ENCODE data around the gene SNX13. TPM values are rescaled to one million over a fixed set of nuclear protein-coding genes. Genes with fewer than 3 reads are reported as not detected.
"Not testable (repeated sequence)": the region's sequence is repeated elsewhere in the genome, so short reads cannot be mapped to it uniquely, and the experiment has no call there.

The SNX13 gene
- total RNA-seq, 1 experiment from 2014 or later = 41.8 TPM

DNA sequence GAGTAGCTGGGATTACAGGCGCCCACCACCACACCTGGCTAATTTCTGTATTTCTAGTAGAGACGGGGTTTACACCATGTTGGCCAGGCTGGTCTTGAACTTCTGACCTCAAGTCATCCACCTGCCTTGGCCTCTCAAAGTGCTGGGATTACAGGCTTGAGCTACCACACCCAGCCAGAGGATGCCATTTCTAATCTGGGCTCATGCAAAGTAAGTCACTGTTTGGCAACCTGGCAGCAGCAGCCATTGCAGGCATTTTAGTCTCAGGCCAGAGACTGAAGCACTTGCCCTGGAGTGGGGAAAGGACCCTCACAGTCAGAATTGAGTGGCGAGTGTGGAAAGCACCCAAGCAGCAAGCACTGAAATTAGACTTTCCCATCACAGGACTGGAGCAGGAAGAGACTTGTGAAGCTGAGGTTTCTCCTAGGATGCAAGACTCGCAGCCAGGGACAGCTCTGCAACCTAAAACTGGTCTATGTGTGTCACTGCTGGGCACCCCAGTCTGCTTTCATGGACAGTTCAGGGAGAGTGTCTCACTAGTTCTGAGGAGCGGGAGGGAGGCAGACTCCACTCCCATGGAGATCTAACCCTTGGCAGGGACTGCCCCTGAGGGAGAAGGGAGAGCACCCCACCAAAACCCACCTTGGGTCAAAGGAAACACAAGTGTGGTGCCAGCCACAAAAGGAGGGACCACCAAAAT is 27.6 kb downstream of the SNX13 start:
- TF ChIP-seq, protein P1, sequence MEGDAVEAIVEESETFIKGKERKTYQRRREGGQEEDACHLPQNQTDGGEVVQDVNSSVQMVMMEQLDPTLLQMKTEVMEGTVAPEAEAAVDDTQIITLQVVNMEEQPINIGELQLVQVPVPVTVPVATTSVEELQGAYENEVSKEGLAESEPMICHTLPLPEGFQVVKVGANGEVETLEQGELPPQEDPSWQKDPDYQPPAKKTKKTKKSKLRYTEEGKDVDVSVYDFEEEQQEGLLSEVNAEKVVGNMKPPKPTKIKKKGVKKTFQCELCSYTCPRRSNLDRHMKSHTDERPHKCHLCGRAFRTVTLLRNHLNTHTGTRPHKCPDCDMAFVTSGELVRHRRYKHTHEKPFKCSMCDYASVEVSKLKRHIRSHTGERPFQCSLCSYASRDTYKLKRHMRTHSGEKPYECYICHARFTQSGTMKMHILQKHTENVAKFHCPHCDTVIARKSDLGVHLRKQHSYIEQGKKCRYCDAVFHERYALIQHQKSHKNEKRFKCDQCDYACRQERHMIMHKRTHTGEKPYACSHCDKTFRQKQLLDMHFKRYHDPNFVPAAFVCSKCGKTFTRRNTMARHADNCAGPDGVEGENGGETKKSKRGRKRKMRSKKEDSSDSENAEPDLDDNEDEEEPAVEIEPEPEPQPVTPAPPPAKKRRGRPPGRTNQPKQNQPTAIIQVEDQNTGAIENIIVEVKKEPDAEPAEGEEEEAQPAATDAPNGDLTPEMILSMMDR (IDR thresholded peaks at IDR 0.05; ENCODE audit: insufficient read depth in 1 of 2, low read depth in 1 of 2, low read length in 1 of 2, severe bottlenecking in 1 of 2, unreplicated experiment in 1 of 2) = no peak
- H3K4me1 Mint-ChIP-seq (ENCODE audit: low read depth, unreplicated experiment) = peaks cover 10% of the 10 kb centered on the region
- Histone ChIP-seq H3K27me3 (replicated peaks; ENCODE audit: control insufficient read depth, insufficient read depth, low read length) (no peaks in the 10 kb centered on the region), H3K4me3 (ENCODE audit: low read depth, low read length) (no peak overlapping the region), H3K36me3 (ENCODE audit: control insufficient read depth, insufficient read depth, low read length) (no peaks in the 10 kb centered on the region), H3K4me1 (peaks cover 14% of the 10 kb centered on the region), H3K9me3 (peaks cover 8% of the 10 kb centered on the region; the same call in 1 of the 2 replicates)
- no peak for DNase-seq
- ChIA-PET POLR2A (no interaction called here), CTCF (no interaction called here)
- H3K27ac Mint-ChIP-seq (ENCODE audit: unreplicated experiment) = no peak overlapping the region
- no peaks in the 10 kb centered on the region for H3K27me3 Mint-ChIP-seq (ENCODE audit: insufficient read depth, unreplicated experiment)
- peaks cover 15% of the 10 kb centered on the region for H3K9me3 Mint-ChIP-seq (ENCODE audit: unreplicated experiment)
- no TSS peak for BruUV-seq (replicated peaks)
- intact Hi-C loops (cut with micrococcal nuclease; ENCODE audit: unreplicated experiment) = no loop called here
- no peak overlapping the region for H3K4me3 Mint-ChIP-seq (ENCODE audit: unreplicated experiment)
- H3K36me3 Mint-ChIP-seq (ENCODE audit: insufficient read depth, unreplicated experiment) = peaks cover 4% of the 10 kb centered on the region

DNA sequence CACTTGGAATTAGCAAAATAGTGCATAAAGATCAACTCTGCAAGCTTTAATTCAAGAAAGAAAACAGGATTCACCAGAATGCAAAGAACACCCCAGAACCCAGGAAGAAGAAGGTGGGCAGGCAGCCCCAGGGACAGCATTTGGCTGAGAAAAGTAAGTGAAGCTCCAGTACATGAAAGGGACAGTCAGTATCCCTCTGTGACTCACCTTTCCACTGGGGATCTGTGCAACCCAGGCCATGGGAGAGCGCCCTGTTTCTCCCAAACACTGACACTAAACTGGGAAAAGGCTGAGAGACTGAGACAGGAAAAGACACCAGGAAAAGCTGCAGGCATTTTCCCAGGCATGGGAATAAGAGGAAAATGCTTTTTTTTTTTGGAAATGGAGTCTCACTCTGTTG is 28.2 kb downstream of the SNX13 start:
- Mint-ChIP-seq H3K27me3 (ENCODE audit: insufficient read depth, unreplicated experiment) (no peaks in the 10 kb centered on the region), H3K4me1 (ENCODE audit: low read depth, unreplicated experiment) (peaks cover 10% of the 10 kb centered on the region), H3K27ac (ENCODE audit: unreplicated experiment) (no peak overlapping the region), H3K4me3 (ENCODE audit: unreplicated experiment) (no peak overlapping the region), H3K9me3 (ENCODE audit: unreplicated experiment) (peaks cover 15% of the 10 kb centered on the region), H3K36me3 (ENCODE audit: insufficient read depth, unreplicated experiment) (peaks cover 4% of the 10 kb centered on the region)
- Histone ChIP-seq H3K4me3 (ENCODE audit: low read depth, low read length) (no peak overlapping the region), H3K4me1 (peaks cover 14% of the 10 kb centered on the region), H3K36me3 (ENCODE audit: control insufficient read depth, insufficient read depth, low read length) (no peaks in the 10 kb centered on the region), H3K27me3 (replicated peaks; ENCODE audit: control insufficient read depth, insufficient read depth, low read length) (no peaks in the 10 kb centered on the region), H3K9me3 (peaks cover 5% of the 10 kb centered on the region; the same call in 1 of the 2 replicates)
- TF ChIP-seq, protein P1 (IDR thresholded peaks at IDR 0.05; ENCODE audit: insufficient read depth in 1 of 2, low read depth in 1 of 2, low read length in 1 of 2, severe bottlenecking in 1 of 2, unreplicated experiment in 1 of 2) = no peak
- CTCF ChIA-PET = no interaction called here
- intact Hi-C loops (cut with micrococcal nuclease; ENCODE audit: unreplicated experiment) = no loop called here
- DNase-seq = no peak
- no TSS peak for BruUV-seq (replicated peaks)
- POLR2A ChIA-PET = no interaction called here

DNA sequence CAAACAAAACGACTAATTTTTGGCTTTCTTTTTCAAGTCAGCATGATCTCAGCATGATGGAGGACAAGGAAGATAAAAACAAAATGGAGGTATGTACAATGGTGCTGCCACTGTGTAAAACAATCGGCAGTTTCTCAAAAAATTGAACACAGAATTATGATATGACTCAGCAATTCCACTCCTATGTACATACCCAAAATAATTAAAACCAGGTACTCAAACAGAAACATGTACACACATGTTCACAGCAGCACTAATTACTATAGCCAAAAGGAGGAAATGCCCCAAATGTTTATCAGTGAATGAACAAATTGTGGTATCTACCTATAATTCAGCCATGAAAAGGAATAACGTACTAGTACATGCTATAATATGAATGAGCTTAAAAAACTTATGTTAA is 29.9 kb downstream of the SNX13 start:
- POLR2A ChIA-PET = interaction anchor here (0.6 kb wide), 1 partner anchor 26 kb away, joined by 3 read pairs; no protein-coding TSS in a partner anchor
- DNase-seq = no peak
- Mint-ChIP-seq H3K27ac (ENCODE audit: unreplicated experiment) (no peak overlapping the region), H3K4me3 (ENCODE audit: unreplicated experiment) (no peak overlapping the region), H3K4me1 (ENCODE audit: low read depth, unreplicated experiment) (peaks cover 10% of the 10 kb centered on the region), H3K9me3 (ENCODE audit: unreplicated experiment) (peaks cover 15% of the 10 kb centered on the region), H3K27me3 (ENCODE audit: insufficient read depth, unreplicated experiment) (no peaks in the 10 kb centered on the region), H3K36me3 (ENCODE audit: insufficient read depth, unreplicated experiment) (peaks cover 4% of the 10 kb centered on the region)
- Histone ChIP-seq H3K4me3 (ENCODE audit: low read depth, low read length) (no peak overlapping the region), H3K4me1 (peaks cover 14% of the 10 kb centered on the region), H3K36me3 (ENCODE audit: control insufficient read depth, insufficient read depth, low read length) (no peaks in the 10 kb centered on the region), H3K9me3 (no peaks in the 10 kb centered on the region), H3K27me3 (replicated peaks; ENCODE audit: control insufficient read depth, insufficient read depth, low read length) (no peaks in the 10 kb centered on the region)
- TF ChIP-seq, protein P1 (IDR thresholded peaks at IDR 0.05; ENCODE audit: insufficient read depth in 1 of 2, low read depth in 1 of 2, low read length in 1 of 2, severe bottlenecking in 1 of 2, unreplicated experiment in 1 of 2) = no peak
- CTCF ChIA-PET = no interaction called here
- no TSS peak for BruUV-seq (replicated peaks)
- intact Hi-C loops (cut with micrococcal nuclease; ENCODE audit: unreplicated experiment) = no loop called here

DNA sequence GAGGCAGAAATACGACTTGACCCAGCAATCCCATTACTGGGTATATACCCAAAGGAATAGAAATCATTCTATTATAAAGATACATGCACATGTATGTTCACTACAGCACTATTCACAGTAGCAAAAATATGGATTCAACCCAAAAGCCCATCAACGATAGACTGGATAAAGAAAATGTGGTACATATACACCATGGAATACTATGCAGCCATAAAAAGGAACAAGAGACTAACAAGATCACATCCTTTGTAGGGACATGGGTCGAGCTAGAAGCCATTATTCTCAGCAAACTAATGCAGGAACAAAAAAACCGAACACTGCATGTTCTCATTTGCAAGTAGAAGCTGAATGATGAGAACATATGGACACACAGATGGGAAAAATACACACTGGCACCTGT is 31.0 kb downstream of the SNX13 start:
- H3K4me3 ChIP-seq (ENCODE audit: low read depth, low read length); POLR2A ChIA-PET; H3K36me3 Mint-ChIP-seq (ENCODE audit: insufficient read depth, unreplicated experiment); BruUV-seq (replicated peaks); intact Hi-C loops (cut with micrococcal nuclease; ENCODE audit: unreplicated experiment); DNase-seq; H3K27me3 Mint-ChIP-seq (ENCODE audit: insufficient read depth, unreplicated experiment); H3K36me3 ChIP-seq (ENCODE audit: control insufficient read depth, insufficient read depth, low read length); H3K27me3 ChIP-seq (replicated peaks; ENCODE audit: control insufficient read depth, insufficient read depth, low read length); H3K4me1 ChIP-seq; H3K27ac Mint-ChIP-seq (ENCODE audit: unreplicated experiment); H3K4me1 Mint-ChIP-seq (ENCODE audit: low read depth, unreplicated experiment); H3K4me3 Mint-ChIP-seq (ENCODE audit: unreplicated experiment); H3K9me3 ChIP-seq; CTCF ChIA-PET: not testable (repeated sequence)
- H3K9me3 Mint-ChIP-seq (ENCODE audit: unreplicated experiment) = peaks cover 15% of the 10 kb centered on the region

All from Caco-2 (cell line).